ENCODE measurements around the gene BCO2. TPM values are rescaled to one million over a fixed set of nuclear protein-coding genes. Genes with fewer than 3 reads are reported as not detected.
A peak's percentile ranks its signal among the peaks of the same experiment; 100 is the strongest.

The BCO2 gene
- total and polyA plus RNA-seq, 10 of the 15 experiments (the other 5 are each of a cell fraction or from before 2014, with no cell fraction given) = 0.29 to 1.0 (median 0.57) TPM

DNA sequence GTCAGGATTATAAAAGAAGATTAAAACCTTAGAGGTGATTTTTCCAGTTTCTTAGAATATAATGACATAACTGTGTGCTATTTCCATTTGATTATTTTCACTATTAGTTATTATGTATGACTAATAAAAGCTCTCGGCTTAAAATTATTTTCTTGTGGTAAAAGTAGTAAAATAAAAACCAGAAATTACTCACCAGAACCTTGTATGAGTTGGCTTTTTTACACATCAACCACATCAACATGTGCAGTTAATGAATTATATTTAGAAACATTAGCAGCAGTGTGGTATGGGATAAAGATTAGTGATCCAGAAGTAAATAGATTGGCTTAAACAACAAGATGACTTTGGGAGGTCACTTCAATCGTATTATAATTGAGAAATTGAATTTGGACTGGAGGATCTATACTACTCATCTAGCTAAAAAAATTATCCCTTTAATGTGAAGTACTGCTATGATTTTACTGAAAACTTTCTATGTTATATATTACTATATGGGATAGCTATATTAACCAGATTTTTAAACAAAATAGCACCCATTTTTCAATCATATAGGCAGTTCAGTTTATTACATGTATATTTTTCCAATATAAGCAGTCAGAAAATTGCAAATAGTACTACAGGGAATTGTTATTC is 2.8 kb upstream of the BCO2 start (continued):
- TF ChIP-seq, protein P1, sequence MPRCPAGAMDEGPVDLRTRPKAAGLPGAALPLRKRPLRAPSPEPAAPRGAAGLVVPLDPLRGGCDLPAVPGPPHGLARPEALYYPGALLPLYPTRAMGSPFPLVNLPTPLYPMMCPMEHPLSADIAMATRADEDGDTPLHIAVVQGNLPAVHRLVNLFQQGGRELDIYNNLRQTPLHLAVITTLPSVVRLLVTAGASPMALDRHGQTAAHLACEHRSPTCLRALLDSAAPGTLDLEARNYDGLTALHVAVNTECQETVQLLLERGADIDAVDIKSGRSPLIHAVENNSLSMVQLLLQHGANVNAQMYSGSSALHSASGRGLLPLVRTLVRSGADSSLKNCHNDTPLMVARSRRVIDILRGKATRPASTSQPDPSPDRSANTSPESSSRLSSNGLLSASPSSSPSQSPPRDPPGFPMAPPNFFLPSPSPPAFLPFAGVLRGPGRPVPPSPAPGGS (IDR thresholded peaks at IDR 0.05; ENCODE audit: borderline replicate concordance, insufficient read depth, low read depth, low read length, poor library complexity, severe bottlenecking) = peak; percentile 74
- TF ChIP-seq JUNB (IDR thresholded peaks at IDR 0.05) = peak; percentile 100
- TF ChIP-seq STAT1 (conservative IDR thresholded peaks at IDR 0.05) = no peak
- no peak for TF ChIP-seq CHD1 (IDR thresholded peaks at IDR 0.05; ENCODE audit: low read depth, low read length)
- TF ChIP-seq, protein P2, sequence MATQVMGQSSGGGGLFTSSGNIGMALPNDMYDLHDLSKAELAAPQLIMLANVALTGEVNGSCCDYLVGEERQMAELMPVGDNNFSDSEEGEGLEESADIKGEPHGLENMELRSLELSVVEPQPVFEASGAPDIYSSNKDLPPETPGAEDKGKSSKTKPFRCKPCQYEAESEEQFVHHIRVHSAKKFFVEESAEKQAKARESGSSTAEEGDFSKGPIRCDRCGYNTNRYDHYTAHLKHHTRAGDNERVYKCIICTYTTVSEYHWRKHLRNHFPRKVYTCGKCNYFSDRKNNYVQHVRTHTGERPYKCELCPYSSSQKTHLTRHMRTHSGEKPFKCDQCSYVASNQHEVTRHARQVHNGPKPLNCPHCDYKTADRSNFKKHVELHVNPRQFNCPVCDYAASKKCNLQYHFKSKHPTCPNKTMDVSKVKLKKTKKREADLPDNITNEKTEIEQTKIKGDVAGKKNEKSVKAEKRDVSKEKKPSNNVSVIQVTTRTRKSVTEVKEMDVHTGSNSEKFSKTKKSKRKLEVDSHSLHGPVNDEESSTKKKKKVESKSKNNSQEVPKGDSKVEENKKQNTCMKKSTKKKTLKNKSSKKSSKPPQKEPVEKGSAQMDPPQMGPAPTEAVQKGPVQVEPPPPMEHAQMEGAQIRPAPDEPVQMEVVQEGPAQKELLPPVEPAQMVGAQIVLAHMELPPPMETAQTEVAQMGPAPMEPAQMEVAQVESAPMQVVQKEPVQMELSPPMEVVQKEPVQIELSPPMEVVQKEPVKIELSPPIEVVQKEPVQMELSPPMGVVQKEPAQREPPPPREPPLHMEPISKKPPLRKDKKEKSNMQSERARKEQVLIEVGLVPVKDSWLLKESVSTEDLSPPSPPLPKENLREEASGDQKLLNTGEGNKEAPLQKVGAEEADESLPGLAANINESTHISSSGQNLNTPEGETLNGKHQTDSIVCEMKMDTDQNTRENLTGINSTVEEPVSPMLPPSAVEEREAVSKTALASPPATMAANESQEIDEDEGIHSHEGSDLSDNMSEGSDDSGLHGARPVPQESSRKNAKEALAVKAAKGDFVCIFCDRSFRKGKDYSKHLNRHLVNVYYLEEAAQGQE (IDR thresholded peaks at IDR 0.05; ENCODE audit: low read depth, low read length) = no peak
- no peak for TF ChIP-seq SMAD1 (IDR thresholded peaks at IDR 0.05; ENCODE audit: low read depth, partially characterized antibody)
- TF ChIP-seq PML (IDR thresholded peaks at IDR 0.05; ENCODE audit: low read length) = peak; percentile 73; the same call in 1 of the 2 replicates
- TF ChIP-seq, protein P3, sequence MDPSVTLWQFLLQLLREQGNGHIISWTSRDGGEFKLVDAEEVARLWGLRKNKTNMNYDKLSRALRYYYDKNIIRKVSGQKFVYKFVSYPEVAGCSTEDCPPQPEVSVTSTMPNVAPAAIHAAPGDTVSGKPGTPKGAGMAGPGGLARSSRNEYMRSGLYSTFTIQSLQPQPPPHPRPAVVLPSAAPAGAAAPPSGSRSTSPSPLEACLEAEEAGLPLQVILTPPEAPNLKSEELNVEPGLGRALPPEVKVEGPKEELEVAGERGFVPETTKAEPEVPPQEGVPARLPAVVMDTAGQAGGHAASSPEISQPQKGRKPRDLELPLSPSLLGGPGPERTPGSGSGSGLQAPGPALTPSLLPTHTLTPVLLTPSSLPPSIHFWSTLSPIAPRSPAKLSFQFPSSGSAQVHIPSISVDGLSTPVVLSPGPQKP (IDR thresholded peaks at IDR 0.05; ENCODE audit: low read depth, low read length) = no peak
- TF ChIP-seq NRF1 (conservative IDR thresholded peaks at IDR 0.05; ENCODE audit: low read depth, low read length) = no peak
- no peak for TF ChIP-seq SP1 (IDR thresholded peaks at IDR 0.05; ENCODE audit: low read depth, low read length)
- no peak for TF ChIP-seq SUPT20H (IDR thresholded peaks at IDR 0.05; ENCODE audit: borderline replicate concordance, control insufficient read depth, low read depth, low read length)
- TF ChIP-seq MYC (IDR thresholded peaks at IDR 0.05; ENCODE audit: insufficient read depth, insufficient read length, insufficient replicate concordance, low read length, severe bottlenecking) = no peak
- TF ChIP-seq PAX5 (IDR thresholded peaks at IDR 0.05; ENCODE audit: borderline replicate concordance, low read depth, low read length) = no peak
- no peak for TF ChIP-seq RBBP5 (conservative IDR thresholded peaks at IDR 0.05)
- TF ChIP-seq KAT2A (conservative IDR thresholded peaks at IDR 0.05; ENCODE audit: control insufficient read depth, low read depth, low read length) = no peak
- TF ChIP-seq MXI1 (IDR thresholded peaks at IDR 0.05; ENCODE audit: low read depth, low read length) = no peak
- TF ChIP-seq LARP7 (IDR thresholded peaks at IDR 0.05) = no peak
- no peak for TF ChIP-seq CHD4 (IDR thresholded peaks at IDR 0.05)
- peak; percentile 10 to 43; a peak in 2 of 4 replicates for TF ChIP-seq EP300 (IDR thresholded peaks at IDR 0.05; ENCODE audit: borderline replicate concordance in 1 of 2, control insufficient read depth in 1 of 2, low read depth in 2 of 2, low read length in 2 of 2)
- no peak for TF ChIP-seq WRNIP1 (IDR thresholded peaks at IDR 0.05; ENCODE audit: borderline replicate concordance, low read depth, low read length)
- peak; percentile 93; the same call in 1 of the 2 replicates for TF ChIP-seq FOXM1 (IDR thresholded peaks at IDR 0.05; ENCODE audit: low read depth, low read length)
- TF ChIP-seq, protein P4, sequence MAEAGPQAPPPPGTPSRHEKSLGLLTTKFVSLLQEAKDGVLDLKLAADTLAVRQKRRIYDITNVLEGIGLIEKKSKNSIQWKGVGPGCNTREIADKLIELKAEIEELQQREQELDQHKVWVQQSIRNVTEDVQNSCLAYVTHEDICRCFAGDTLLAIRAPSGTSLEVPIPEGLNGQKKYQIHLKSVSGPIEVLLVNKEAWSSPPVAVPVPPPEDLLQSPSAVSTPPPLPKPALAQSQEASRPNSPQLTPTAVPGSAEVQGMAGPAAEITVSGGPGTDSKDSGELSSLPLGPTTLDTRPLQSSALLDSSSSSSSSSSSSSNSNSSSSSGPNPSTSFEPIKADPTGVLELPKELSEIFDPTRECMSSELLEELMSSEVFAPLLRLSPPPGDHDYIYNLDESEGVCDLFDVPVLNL (IDR thresholded peaks at IDR 0.05; ENCODE audit: low read depth, low read length) = no peak
- no peak for TF ChIP-seq BACH1 (IDR thresholded peaks at IDR 0.05; ENCODE audit: borderline replicate concordance)
- no peak for TF ChIP-seq ZSCAN29 (IDR thresholded peaks at IDR 0.05)

All from GM12878 (cell line).